ENCODE data around the gene BEST2.
A peak's percentile ranks its signal among the peaks of the same experiment; 100 is the strongest.
"Not testable (repeated sequence)": the region's sequence is repeated elsewhere in the genome, so short reads cannot be mapped to it uniquely, and the experiment has no call there.

BEST2 gene
- 0 to 0.07 (median 0) reads per million in 18 experiments for total RNA-seq

GRCh38 chr19:12751635-12752034 lies at the start of gene BEST2:
TSS of gene BEST2 (plus strand) at chr19:12751791. CDS start at chr19:12752593, 802 bp downstream.
- DNase-seq, result no peak

- no peak for DNase-seq
These were observed 48.5 kb upstream of the BEST2 start for GRCh38 chr19:12703046-12703445.

- DNase-seq, result no peak
These were observed 46.4 kb upstream of the BEST2 start for GRCh38 chr19:12705169-12705568.

- DNase-seq, result no peak
These were observed 45.8 kb upstream of the BEST2 start for GRCh38 chr19:12705654-12706331.

- DNase-seq, result no peak
These were observed 45.3 kb upstream of the BEST2 start for GRCh38 chr19:12706332-12706718.

- no peak for DNase-seq
These were observed 43.0 kb upstream of the BEST2 start for GRCh38 chr19:12708641-12709040.

GRCh38 chr19:12711187-12711586 lies 40.4 kb upstream of the BEST2 start:
- DNase-seq, result no peak

GRCh38 chr19:12712077-12712476 lies 39.5 kb upstream of the BEST2 start:
- not testable (repeated sequence) for DNase-seq

- DNase-seq, result not testable (repeated sequence)
These were observed 38.3 kb upstream of the BEST2 start for GRCh38 chr19:12713304-12713703.

GRCh38 chr19:12715102-12715501 lies 36.5 kb upstream of the BEST2 start:
- no peak for DNase-seq

- DNase-seq, result no peak
These were observed 35.7 kb upstream of the BEST2 start for GRCh38 chr19:12715929-12716328.

GRCh38 chr19:12720296-12720695 lies 31.3 kb upstream of the BEST2 start:
- DNase-seq, result no peak

- DNase-seq, result no peak
These were observed 30.5 kb upstream of the BEST2 start for GRCh38 chr19:12720851-12721655.

- peak; percentile 22 to 50 for DNase-seq
These were observed 29.7 kb upstream of the BEST2 start for GRCh38 chr19:12721656-12722565.

GRCh38 chr19:12722566-12723380 lies 28.8 kb upstream of the BEST2 start:
- peak; percentile 98 to 99 for DNase-seq

GRCh38 chr19:12723381-12723640 lies 28.3 kb upstream of the BEST2 start:
- no peak for DNase-seq

- peak; percentile 28 to 49 for DNase-seq
These were observed 27.8 kb upstream of the BEST2 start, which contains the start of gene TNPO2 for GRCh38 chr19:12723641-12724426. TSS of gene TNPO2 (minus strand) at chr19:12723932. CDS start at chr19:12720977, 2,955 bp downstream.

- DNase-seq, result not testable (repeated sequence)
These were observed 26.0 kb upstream of the BEST2 start for GRCh38 chr19:12725612-12726011.

GRCh38 chr19:12726988-12727316 lies 24.6 kb upstream of the BEST2 start:
- DNase-seq, result no peak

GRCh38 chr19:12727745-12728433 lies 23.7 kb upstream of the BEST2 start:
- DNase-seq, result no peak

- peak; percentile 29 to 33 for DNase-seq
These were observed 21.5 kb upstream of the BEST2 start for GRCh38 chr19:12730064-12730463.

All from inflammatory macrophage (primary cell).